Motor neuron (in vitro differentiated cells): Measurements from ENCODE around the gene RNF44. TPM values are rescaled to one million over a fixed set of nuclear protein-coding genes. Genes with fewer than 3 reads are reported as not detected.
"Not testable (repeated sequence)": the region's sequence is repeated elsewhere in the genome, so short reads cannot be mapped to it uniquely, and the experiment has no call there.

Experiments
- ATAC-seq, 8 experiments: fragments of 200-7000 bp; cut with Tn5 transposase; replicated peaks in 6 of 8; 2 replicates each; pipeline ENCODE4 v1.8.0; 2021; ENCODE audit warnings: mild to moderate bottlenecking in 8 of 8, moderate library complexity in 8 of 8
- H3K27ac ChIP-seq, 2 donors: fragments of 250-450 bp; sonication (Bioruptor Pico); 2 replicates each; pipeline ENCODE4 v1.9.0; 2021; ENCODE audit warnings: antibody characterized with exemption in 2 of 2, mild to moderate bottlenecking in 2 of 2, moderate library complexity in 1 of 2
- H3K4me1 ChIP-seq, 2 donors: fragments of 250-450 bp; sonication (Bioruptor Pico); replicated peaks in 1 of 2; 2 replicates each; pipeline ENCODE4 v1.6.1; 2021; ENCODE audit warnings: antibody characterized with exemption in 2 of 2, mild to moderate bottlenecking in 2 of 2, moderate library complexity in 1 of 2
- H3K4me3 ChIP-seq, 5 donors: fragments of 250-450 bp; sonication (Bioruptor Pico); 2 replicates each; pipeline ENCODE4 v1.9.0; 2021; ENCODE audit warnings: antibody characterized with exemption in 5 of 5, mild to moderate bottlenecking in 5 of 5, moderate library complexity in 4 of 5
- WGBS, 10 experiments: fragments of 450-650 bp; shearing (Covaris generic); methylation state at CpG; one replicate each; pipeline ENCODE4 v1.0.0; 2022; 5-methylcytosine and 5-hydroxymethylcytosine counted together
- in situ Hi-C, 9 experiments: fragments of 400-800 bp; cut with MboI; loops; one replicate each; pipeline ENCODE4 v1.15.0; 2021; ENCODE audit warnings: low sequenced_read_pairs in 9 of 9, low pct_unique_long_range_greater_than_20kb in 2 of 9; ENCODE audit not compliant: unreplicated experiment in 9 of 9
- total RNA-seq, 8 experiments: library from RNA; unstranded; fragments of 300-600 nt; gene quantifications; 2 replicates each; pipeline versions ENCODE4 v1.2.3 to v1.2.4, GENCODE V29; 2022

RNF44 gene
- total RNA-seq, 8 experiments from 2014 or later = 16.6 to 66.4 (median 36.7) TPM

GRCh38 chr5:176565760-176566288 lies 28.6 kb upstream of the RNF44 start:
- in situ Hi-C loops = no loop called here
- H3K4me1 ChIP-seq = no peaks in the 10 kb centered on the region
- no peak overlapping the region for H3K27ac ChIP-seq
- ATAC-seq = no peak
- H3K4me3 ChIP-seq = no peak overlapping the region
- WGBS, 10 experiments = 30 to 100% (median 79%) methylated on average over 1 to 5 of the region's 6 CpGs; no CpG with 5 or more reads in 3 of the 10 experiments

GRCh38 chr5:176564002-176564401 lies 26.8 kb upstream of the RNF44 start:
- Histone ChIP-seq H3K27ac (no peak overlapping the region), H3K4me3 (no peak overlapping the region), H3K4me1 (no peaks in the 10 kb centered on the region)
- WGBS, 10 experiments = 20 to 80% (median 67%) methylated on average over 1 to 7 of the region's 10 CpGs; no CpG with 5 or more reads in 3 of the 10 experiments
- ATAC-seq = no peak
- in situ Hi-C loops = no loop called here

GRCh38 chr5:176562189-176562588 lies 25.0 kb upstream of the RNF44 start:
- ATAC-seq = peak in 6 of 8 experiments; percentile 16 to 52 (median 40)
- 16 to 100% (median 33%) methylated on average over 1 to 5 of the region's 10 CpGs; no CpG with 5 or more reads in 6 of the 10 experiments for whole genome bisulfite sequencing, 10 experiments
- Histone ChIP-seq H3K27ac (no peak overlapping the region), H3K4me1 (no peaks in the 10 kb centered on the region), H3K4me3 (no peak overlapping the region)
- in situ Hi-C loops = no loop called here

- H3K4me3 ChIP-seq = no peak overlapping the region
- 79 to 100% (median 100%) methylated on average over 1 to 2 of the region's 3 CpGs; no CpG with 5 or more reads in 6 of the 10 experiments for WGBS, 10 experiments
- H3K27ac ChIP-seq = no peak overlapping the region
- no peak for ATAC-seq
- in situ Hi-C loops = no loop called here
- H3K4me1 ChIP-seq = no peaks in the 10 kb centered on the region
Measured at GRCh38 chr5:176561259-176561658, 24.1 kb upstream of the RNF44 start.

GRCh38 chr5:176560364-176560763 lies 23.2 kb upstream of the RNF44 start:
- 0 to 100% (median 65%) methylated on average over 1 to 8 of the region's 8 CpGs; no CpG with 5 or more reads in 2 of the 10 experiments for WGBS, 10 experiments
- in situ Hi-C loops = no loop called here
- no peak overlapping the region for H3K4me3 ChIP-seq
- H3K27ac ChIP-seq = no peak overlapping the region
- ATAC-seq = no peak
- no peaks in the 10 kb centered on the region for H3K4me1 ChIP-seq

GRCh38 chr5:176559683-176560082 lies 22.5 kb upstream of the RNF44 start:
- H3K4me3 ChIP-seq = no peak overlapping the region
- no peak for ATAC-seq
- in situ Hi-C loops = no loop called here
- no peaks in the 10 kb centered on the region for H3K4me1 ChIP-seq
- 47 to 78% (median 63%) methylated on average over 1 to 4 of the region's 5 CpGs; no CpG with 5 or more reads in 4 of the 10 experiments for WGBS, 10 experiments
- H3K27ac ChIP-seq = no peak overlapping the region

- no peak for ATAC-seq
- WGBS, 10 experiments = 75 to 100% (median 91%) methylated on average over 2 to 11 of the region's 13 CpGs; no CpG with 5 or more reads in 3 of the 10 experiments
- in situ Hi-C loops = no loop called here
Measured at GRCh38 chr5:176557846-176558245, 20.6 kb upstream of the RNF44 start.

GRCh38 chr5:176553260-176554085 lies 16.3 kb upstream of the RNF44 start:
- peaks cover 17 to 28% of the 10 kb centered on the region in 2 donors for H3K4me1 ChIP-seq
- H3K27ac ChIP-seq = peak overlapping the region; percentile 40 to 52
- peak in 5 of 8 experiments; percentile 5 to 19 (median 12) for ATAC-seq
- H3K4me3 ChIP-seq = no peak overlapping the region
- in situ Hi-C loops = no loop called here
- WGBS, 10 experiments = 33 to 88% (median 70%) methylated on average over 1 to 6 of the region's 18 CpGs; no CpG with 5 or more reads in 5 of the 10 experiments

More at GRCh38 chr5:176557846-176558245, 20.6 kb upstream of the RNF44 start:
- H3K27ac ChIP-seq = no peak overlapping the region
- H3K4me3 ChIP-seq = no peak overlapping the region
- H3K4me1 ChIP-seq = peaks cover 12 to 14% of the 10 kb centered on the region in 2 donors

- Histone ChIP-seq H3K4me1 (peaks cover 17 to 28% of the 10 kb centered on the region in 2 donors), H3K4me3 (no peak overlapping the region), H3K27ac (peak overlapping the region in 1 of 2 donors; percentile 52)
- in situ Hi-C loops = no loop called here
- 40 to 100% (median 67%) methylated on average over 1 to 6 of the region's 11 CpGs; no CpG with 5 or more reads in 3 of the 10 experiments for WGBS, 10 experiments
- peak in 1 of 8 experiments; percentile 3 for ATAC-seq
Measured at GRCh38 chr5:176552332-176552869, 15.2 kb upstream of the RNF44 start.

- in situ Hi-C loops, H3K4me3 ChIP-seq, H3K27ac ChIP-seq, ATAC-seq: not testable (repeated sequence)
- 50 to 100% (median 83%) methylated on average over 1 to 9 of the region's 11 CpGs; no CpG with 5 or more reads in 3 of the 10 experiments for WGBS, 10 experiments
- peaks cover 17 to 28% of the 10 kb centered on the region in 2 donors for H3K4me1 ChIP-seq
Measured at GRCh38 chr5:176550937-176551336, 13.7 kb upstream of the RNF44 start.

GRCh38 chr5:176550275-176550831 lies 13.2 kb upstream of the RNF44 start:
- H3K4me1 ChIP-seq = peaks cover 17 to 28% of the 10 kb centered on the region in 2 donors
- no peak for ATAC-seq
- 20 to 84% (median 80%) methylated on average over 3 to 10 of the region's 16 CpGs; no CpG with 5 or more reads in 6 of the 10 experiments for WGBS, 10 experiments
- H3K4me3 ChIP-seq = no peak overlapping the region
- H3K27ac ChIP-seq = no peak overlapping the region
- in situ Hi-C loops = no loop called here

- 63 to 100% (median 75%) methylated on average over 1 to 5 of the region's 7 CpGs; no CpG with 5 or more reads in 5 of the 10 experiments for WGBS, 10 experiments
Measured at GRCh38 chr5:176549871-176550270, 12.7 kb upstream of the RNF44 start.

More at GRCh38 chr5:176549871-176550270, 12.7 kb upstream of the RNF44 start:
- in situ Hi-C loops = no loop called here
- no peak for ATAC-seq
- Histone ChIP-seq H3K4me1 (peaks cover 17 to 28% of the 10 kb centered on the region in 2 donors), H3K4me3 (no peak overlapping the region), H3K27ac (no peak overlapping the region)
